ENCODE results near the gene BTBD16. TPM values are rescaled to one million over a fixed set of nuclear protein-coding genes. Genes with fewer than 3 reads are reported as not detected.

The BTBD16 gene
- total and polyA plus RNA-seq, 2 of the 4 experiments (the other 2 are of a cell fraction), result not detected

GRCh38 chr10:122374237-122374858 is 103.3 kb downstream of the BTBD16 start, which contains the start of gene PLEKHA1:
TSS of gene PLEKHA1 (plus strand) at chr10:122374708. CDS start at chr10:122393201, 18,493 bp downstream.
- H3K9me3 ChIP-seq (ENCODE audit: control insufficient read depth, insufficient read depth, low read length), result no peaks in the 10 kb centered on the region
- H2AFZ ChIP-seq (replicated peaks; ENCODE audit: low read length, poor library complexity), result peak within 1 kb of the TSS; percentile 94
- ChIA-PET POLR2A (ENCODE audit: unreplicated experiment) (no interaction called here), CTCF (interaction anchor here (0.6 kb wide), 2 partner anchors 93 to 94 kb away, joined by 3 read pairs; no protein-coding TSS in a partner anchor)
- peak within 1 kb of the TSS; percentile 51 for H3K27ac ChIP-seq (ENCODE audit: insufficient read depth, low read length)
- 0 out of 2 replicates have a peak, but pooled peaks cover 3% of the 10 kb centered on the region for H3K9me1 ChIP-seq (ENCODE audit: insufficient read depth, low read length)
- H3K27me3 ChIP-seq (ENCODE audit: control insufficient read depth, insufficient read depth, low read length), result no peaks in the 10 kb centered on the region; the same call in 1 of the 2 replicates
- peak within 1 kb of the TSS; percentile 68 for H4K91ac ChIP-seq (ENCODE audit: insufficient read depth, low read depth, low read length)
- intact Hi-C loops (cut with micrococcal nuclease) (loop anchor here (5.0 kb wide), 1 partner anchor 72 kb away; no protein-coding TSS in a partner anchor), dilution Hi-C loops (cut with HindIII; ENCODE audit: low sequenced_read_pairs, unreplicated experiment) (no loop called here), in situ Hi-C loops (cut with MboI; ENCODE audit: low sequenced_read_pairs) (no loop called here)
- H3K14ac ChIP-seq (replicated peaks; ENCODE audit: low read depth, low read length), result peak within 1 kb of the TSS; percentile 75
- H3K23ac ChIP-seq (ENCODE audit: low read depth, low read length), result peak within 1 kb of the TSS; percentile 80
- no peaks in the 10 kb centered on the region for H4K20me1 ChIP-seq (ENCODE audit: insufficient read depth, low read length)
- H2AK9ac ChIP-seq (replicated peaks; ENCODE audit: low read depth, low read length, poor library complexity), result peak within 1 kb of the TSS; percentile 66
- no peaks in the 10 kb centered on the region for H3K36me3 ChIP-seq (ENCODE audit: control insufficient read depth, insufficient read depth, low read length)
- ATAC-seq (ENCODE audit: low read depth) (peak; percentile 93), DNase-seq (peak; percentile 91)
- H3K4me1 ChIP-seq (ENCODE audit: control insufficient read depth, insufficient read depth, low read length), result no peaks in the 10 kb centered on the region
- TF ChIP-seq RAD21 (IDR thresholded peaks at IDR 0.05; ENCODE audit: low read length), result no peak
- TF ChIP-seq MAZ (IDR thresholded peaks at IDR 0.05; ENCODE audit: borderline replicate concordance, low read depth, low read length), result 0 out of 2 replicates have a peak, but pooled peaks have one; percentile 54
- TF ChIP-seq MXI1 (IDR thresholded peaks at IDR 0.05; ENCODE audit: borderline replicate concordance, low read depth, low read length), result peak; percentile 65; the same call in 1 of the 2 replicates
- TF ChIP-seq SMC3 (IDR thresholded peaks at IDR 0.05; ENCODE audit: low read depth, low read length), result no peak
- peak within 1 kb of the TSS; percentile 59 for H2BK120ac ChIP-seq (ENCODE audit: low read depth, low read length)
- H3K56ac ChIP-seq (ENCODE audit: extremely low read depth, insufficient read depth, low read length), result peak within 1 kb of the TSS; percentile 82
- peaks cover 4 to 16% of the 10 kb centered on the region in 2 experiments; a peak in 2 of 4 replicates for H3K79me1 ChIP-seq (ENCODE audit: low read depth in 1 of 2, low read length in 2 of 2)
- 0% methylated on average over 37 of the region's 71 CpGs; no CpG with 5 or more reads in 1 of the 2 experiments for WGBS, 2 experiments (ENCODE audit: extremely low coverage in 2 of 2, insufficient read length in 1 of 2)
- no peak within 1 kb of the TSS for H2BK15ac ChIP-seq (ENCODE audit: low read depth, low read length)
- peak within 1 kb of the TSS; percentile 75 for H3K4me2 ChIP-seq (ENCODE audit: low read depth, low read length)
- no peak within 1 kb of the TSS for H3K18ac ChIP-seq (ENCODE audit: low read depth, low read length)
- H3K4me3 ChIP-seq (ENCODE audit: insufficient read depth, low read depth, low read length), result peak within 1 kb of the TSS; percentile 100
- H2BK20ac ChIP-seq (ENCODE audit: low read depth, low read length), result peak within 1 kb of the TSS; percentile 40; the same call in 1 of the 2 replicates
- H3K9ac ChIP-seq (ENCODE audit: low read depth, low read length), result peak within 1 kb of the TSS; percentile 75
- peak within 1 kb of the TSS; percentile 17 for H2BK5ac ChIP-seq (ENCODE audit: low read depth, low read length, poor library complexity, severe bottlenecking)
- H4K8ac ChIP-seq (ENCODE audit: low read depth in 2 of 2, low read length in 2 of 2), result peak within 1 kb of the TSS; percentile 57 to 83
- H4K5ac ChIP-seq (ENCODE audit: low read depth, low read length), result peak within 1 kb of the TSS; percentile 70
- H3K4ac ChIP-seq (ENCODE audit: low read depth, low read length), result peak within 1 kb of the TSS; percentile 52
- peak within 1 kb of the TSS; percentile 10; the same call in 1 of the 2 replicates for H2AK5ac ChIP-seq (ENCODE audit: low read depth, low read length)
- no TSS peak for BruUV-seq (replicated peaks)

Measured in IMR-90 (cell line).